H1 (cell line): Measurements from ENCODE around the gene FGF2.

Experiments
- ATF2 ChIP-seq: IDR thresholded peaks from 2 replicates; pipeline ENCODE4 v1.6.1; 2012; ENCODE audit warnings: low read length, inconsistent platforms
- CHD1 ChIP-seq: IDR thresholded peaks from 2 replicates; pipeline ENCODE4 v1.6.1; 2012; ENCODE audit warnings: low read depth, low read length, improper control_type of control experiment
- CREB1 ChIP-seq: IDR thresholded peaks from 2 replicates; pipeline ENCODE4 v1.6.1; 2012; ENCODE audit warnings: inconsistent platforms
- CTCF ChIP-seq, 3 experiments: IDR thresholded peaks; 1 replicate in 2 of 3; 2 replicates in 1 of 3; pipeline versions ENCODE4 v1.5.1 to v1.6.1; 2011; ENCODE audit warnings: low read length in 3 of 3, mild to moderate bottlenecking in 3 of 3, inconsistent platforms in 2 of 3, low read depth in 1 of 3, moderate library complexity in 1 of 3; ENCODE audit not compliant: insufficient read depth in 1 of 3; ENCODE audit errors: control extremely low read depth in 1 of 3
- EGR1 ChIP-seq: IDR thresholded peaks from 2 replicates; pipeline ENCODE4 v1.6.1; 2011; ENCODE audit warnings: low read depth, low read length, borderline replicate concordance
- EZH2 ChIP-seq: fragments of 200-600 bp; sonication (generic); IDR thresholded peaks from 2 replicates; pipeline ENCODE4 v1.7.1; 2012; ENCODE audit warnings: low read depth, mild to moderate bottlenecking, moderate library complexity, low read length, inconsistent platforms; ENCODE audit not compliant: severe bottlenecking
- MAX ChIP-seq: IDR thresholded peaks from 2 replicates; pipeline ENCODE4 v1.6.1; 2012; ENCODE audit warnings: inconsistent platforms
- NRF1 ChIP-seq: IDR thresholded peaks from 2 replicates; pipeline ENCODE4 v1.6.1; 2011; ENCODE audit warnings: mild to moderate bottlenecking, low read depth, low read length, improper control_type of control experiment
- SP2 ChIP-seq: IDR thresholded peaks from 2 replicates; pipeline ENCODE4 v1.6.1; 2012; ENCODE audit warnings: mild to moderate bottlenecking, low read length, inconsistent platforms
- USF2 ChIP-seq: IDR thresholded peaks from 2 replicates; pipeline ENCODE4 v1.6.1; 2011; ENCODE audit warnings: low read length, improper control_type of control experiment
- YY1 ChIP-seq: IDR thresholded peaks from 2 replicates; pipeline ENCODE4 v1.6.1; 2011; ENCODE audit warnings: low read depth, mild to moderate bottlenecking, low read length

- TF ChIP-seq CTCF (IDR thresholded peaks at IDR 0.05; ENCODE audit: control extremely low read depth in 1 of 3, insufficient read depth in 1 of 3, low read depth in 1 of 3, low read length in 3 of 3) (no peak), ATF2 (no peak), EZH2 (no peak), USF2 (no peak), MAX (no peak), EGR1 (no peak), NRF1 (no peak), CREB1 (no peak), YY1 (no peak), CHD1 (no peak), SP2 (no peak)
Observed at GRCh38 chr4:122798101-122798500, 28.5 kb upstream of the FGF2 start.
